IMR-90 (cell line): ENCODE data around the gene FAM120A. TPM values are rescaled to one million over a fixed set of nuclear protein-coding genes. Genes with fewer than 3 reads are reported as not detected.

ENCODE experiments used
- ATAC-seq: fragments of 200-7000 bp; cut with Tn5 transposase; 2 replicates; pipeline ENCODE4 v1.9.1; 2020; ENCODE audit warnings: low read depth, mild to moderate bottlenecking, moderate library complexity
- BruUV-seq: library from RNA; stranded (reverse); fragments of 400-500 nt; replicated peaks from 2 replicates; lab custom pipeline; 2021; lab: Mats Ljungman, UMichigan
- CTCF ChIA-PET: fragments of 300-600 bp; formaldehyde crosslinking; extraction: SDS; loops from one replicate; lab custom pipeline; 2021; ENCODE audit warnings: antibody characterized with exemption; lab: Yijun Ruan, JAX
- POLR2A ChIA-PET: fragments of 300-600 bp; sonication (Branson Sonifier 250); formaldehyde crosslinking; loops from one replicate; lab custom pipeline; 2022; ENCODE audit warnings: antibody characterized with exemption; ENCODE audit not compliant: unreplicated experiment; lab: Charles Lee
- DNase-seq: peaks from one replicate; pipeline ENCODE4 v3.0.0; 2013
- H2AFZ ChIP-seq: replicated peaks from 2 replicates; pipeline ENCODE3; 2013; ENCODE audit warnings: low read length, mild to moderate bottlenecking; ENCODE audit not compliant: poor library complexity
- H2AK5ac ChIP-seq: 2 replicates; pipeline ENCODE4 v1.6.1; 2013; ENCODE audit warnings: low read depth, low read length, inconsistent platforms
- H2AK9ac ChIP-seq: replicated peaks from 2 replicates; pipeline ENCODE3; 2013; ENCODE audit warnings: mild to moderate bottlenecking, low read depth, low read length, moderate library complexity; ENCODE audit not compliant: poor library complexity
- H2BK120ac ChIP-seq: 2 replicates; pipeline ENCODE4 v1.6.1; 2013; ENCODE audit warnings: low read depth, low read length, inconsistent platforms
- H2BK15ac ChIP-seq: 3 replicates; pipeline ENCODE4 v1.6.1; 2013; ENCODE audit warnings: low read depth, low read length, inconsistent platforms
- H2BK20ac ChIP-seq: 2 replicates; pipeline ENCODE4 v1.6.1; 2013; ENCODE audit warnings: low read depth, mild to moderate bottlenecking, inconsistent platforms, low read length, moderate library complexity
- H2BK5ac ChIP-seq: 2 replicates; pipeline ENCODE4 v1.6.1; 2013; ENCODE audit warnings: mild to moderate bottlenecking, low read depth, low read length, inconsistent platforms; ENCODE audit not compliant: poor library complexity, severe bottlenecking
- H3K14ac ChIP-seq: replicated peaks from 2 replicates; pipeline ENCODE4 v1.6.1; 2013; ENCODE audit warnings: low read depth, low read length, inconsistent platforms
- H3K18ac ChIP-seq: 2 replicates; pipeline ENCODE4 v1.6.1; 2013; ENCODE audit warnings: low read depth, low read length, control low read depth
- H3K23ac ChIP-seq: 2 replicates; pipeline ENCODE4 v1.6.1; 2013; ENCODE audit warnings: low read depth, low read length, inconsistent platforms
- H3K27ac ChIP-seq: 2 replicates; pipeline ENCODE4 v1.5.1; 2013; ENCODE audit warnings: mild to moderate bottlenecking, control low read depth, low read length; ENCODE audit not compliant: insufficient read depth
- H3K27me3 ChIP-seq: 2 replicates; pipeline ENCODE4 v1.6.1; 2013; ENCODE audit warnings: low read length; ENCODE audit not compliant: control insufficient read depth, insufficient read depth
- H3K36me3 ChIP-seq: 2 replicates; pipeline ENCODE4 v1.6.1; 2013; ENCODE audit warnings: low read length, mixed read lengths; ENCODE audit not compliant: control insufficient read depth, insufficient read depth
- H3K4ac ChIP-seq: 2 replicates; pipeline ENCODE4 v1.6.1; 2013; ENCODE audit warnings: low read depth, low read length, inconsistent platforms
- H3K4me1 ChIP-seq: 2 replicates; pipeline ENCODE4 v1.6.1; 2013; ENCODE audit warnings: low read length, mixed read lengths; ENCODE audit not compliant: control insufficient read depth, insufficient read depth
- H3K4me2 ChIP-seq: 2 replicates; pipeline ENCODE4 v1.6.1; 2013; ENCODE audit warnings: low read depth, mild to moderate bottlenecking, control low read depth, low read length, moderate library complexity
- H3K4me3 ChIP-seq: 2 replicates; pipeline ENCODE4 v1.5.1; 2013; ENCODE audit warnings: low read depth, mild to moderate bottlenecking, control low read depth, low read length, moderate library complexity; ENCODE audit not compliant: insufficient read depth
- H3K56ac ChIP-seq: 2 replicates; pipeline ENCODE4 v1.6.1; 2013; ENCODE audit warnings: low read length, inconsistent platforms; ENCODE audit not compliant: insufficient read depth; ENCODE audit errors: extremely low read depth
- H3K79me1 ChIP-seq, 2 experiments: 2 replicates each; pipeline ENCODE4 v1.6.1; 2013; ENCODE audit warnings: low read length in 2 of 2, inconsistent platforms in 1 of 2, low read depth in 1 of 2
- H3K9ac ChIP-seq: 2 replicates; pipeline ENCODE4 v1.6.1; 2013; ENCODE audit warnings: low read depth, low read length, control low read depth
- H3K9me1 ChIP-seq: 2 replicates; pipeline ENCODE4 v1.6.1; 2013; ENCODE audit warnings: low read length, inconsistent platforms; ENCODE audit not compliant: insufficient read depth
- H3K9me3 ChIP-seq: 2 replicates; pipeline ENCODE4 v1.6.1; 2013; ENCODE audit warnings: low read length; ENCODE audit not compliant: control insufficient read depth, insufficient read depth
- H4K20me1 ChIP-seq: 2 replicates; pipeline ENCODE4 v1.6.1; 2013; ENCODE audit warnings: low read length, inconsistent platforms; ENCODE audit not compliant: insufficient read depth
- H4K5ac ChIP-seq: 2 replicates; pipeline ENCODE4 v1.6.1; 2013; ENCODE audit warnings: mild to moderate bottlenecking, low read depth, low read length, control low read depth
- H4K8ac ChIP-seq, 2 experiments: 2 replicates each; pipeline ENCODE4 v1.6.1; 2013; ENCODE audit warnings: low read depth in 2 of 2, low read length in 2 of 2, control low read depth in 1 of 2, inconsistent platforms in 1 of 2
- H4K91ac ChIP-seq: 2 replicates; pipeline ENCODE4 v1.6.1; 2013; ENCODE audit warnings: low read depth, low read length, inconsistent platforms; ENCODE audit not compliant: insufficient read depth
- BHLHE40 ChIP-seq: fragments of 150-350 bp; IDR thresholded peaks from 2 replicates; pipeline ENCODE4 v1.6.1; 2016; ENCODE audit warnings: mild to moderate bottlenecking, low read depth, low read length
- CEBPB ChIP-seq: IDR thresholded peaks from 2 replicates; pipeline ENCODE4 v1.6.1; 2012; ENCODE audit warnings: low read depth, low read length, improper control_type of control experiment
- CHD1 ChIP-seq: IDR thresholded peaks from 2 replicates; pipeline ENCODE4 v1.6.1; 2012; ENCODE audit warnings: low read depth, low read length, improper control_type of control experiment
- CTCF ChIP-seq: conservative IDR thresholded peaks from 2 replicates; pipeline ENCODE4 v1.5.1; 2012; ENCODE audit warnings: mild to moderate bottlenecking, low read depth, low read length, improper control_type of control experiment
- ELK1 ChIP-seq: fragments of 150-350 bp; IDR thresholded peaks from 2 replicates; pipeline ENCODE4 v1.6.1; 2016; ENCODE audit warnings: low read depth, mild to moderate bottlenecking, low read length, moderate library complexity, borderline replicate concordance
- FOS ChIP-seq: fragments of 150-350 bp; IDR thresholded peaks from 2 replicates; pipeline ENCODE4 v1.6.1; 2016; ENCODE audit warnings: low read depth, low read length
- MAFK ChIP-seq: IDR thresholded peaks from 2 replicates; pipeline ENCODE4 v1.6.1; 2012; ENCODE audit warnings: low read depth, low read length, improper control_type of control experiment
- MAZ ChIP-seq: IDR thresholded peaks from 2 replicates; pipeline ENCODE4 v1.6.1; 2012; ENCODE audit warnings: low read depth, mild to moderate bottlenecking, low read length, improper control_type of control experiment, moderate library complexity, borderline replicate concordance
- MXI1 ChIP-seq: IDR thresholded peaks from 2 replicates; pipeline ENCODE4 v1.6.1; 2012; ENCODE audit warnings: low read depth, mild to moderate bottlenecking, low read length, moderate library complexity, borderline replicate concordance
- NFE2L2 ChIP-seq: fragments of 150-350 bp; IDR thresholded peaks from 2 replicates; pipeline ENCODE4 v1.6.1; 2016; ENCODE audit warnings: low read depth, mild to moderate bottlenecking, low read length
- POLR2A ChIP-seq: IDR thresholded peaks from 2 replicates; pipeline ENCODE4 v1.6.1; 2012; ENCODE audit warnings: mild to moderate bottlenecking, low read depth, low read length
- RAD21 ChIP-seq: IDR thresholded peaks from 2 replicates; pipeline ENCODE4 v1.6.1; 2012; ENCODE audit warnings: low read length, improper control_type of control experiment
- RCOR1 ChIP-seq: IDR thresholded peaks from 2 replicates; pipeline ENCODE4 v1.6.1; 2012; ENCODE audit warnings: mild to moderate bottlenecking, low read length, improper control_type of control experiment; ENCODE audit not compliant: insufficient replicate concordance
- RFX5 ChIP-seq: IDR thresholded peaks from 2 replicates; pipeline ENCODE4 v1.8.0; 2012; ENCODE audit warnings: low read depth, mild to moderate bottlenecking, low read length, moderate library complexity
- SMC3 ChIP-seq: fragments of 150-350 bp; IDR thresholded peaks from 2 replicates; pipeline ENCODE4 v1.6.1; 2016; ENCODE audit warnings: low read depth, mild to moderate bottlenecking, antibody characterized with exemption, low read length, moderate library complexity
- USF2 ChIP-seq: fragments of 150-350 bp; IDR thresholded peaks from 2 replicates; pipeline ENCODE4 v1.6.1; 2017; ENCODE audit warnings: mild to moderate bottlenecking, antibody characterized with exemption, low read length, low read depth
- WGBS, 2 experiments: methylation state at CpG; one replicate each; pipeline versions ENCODE4 v1.1.5 to v1.1.7; 2013; ENCODE audit warnings: missing lambda C conversion rate in 2 of 2; ENCODE audit not compliant: insufficient read length in 1 of 2; ENCODE audit errors: extremely low coverage in 2 of 2; 5-methylcytosine and 5-hydroxymethylcytosine counted together
- dilution Hi-C: fragments of 300-500 bp; cut with HindIII; formaldehyde crosslinking; loops from one replicate; pipeline ENCODE4 v1.14.3; 2018; ENCODE audit warnings: low sequenced_read_pairs; ENCODE audit not compliant: unreplicated experiment
- in situ Hi-C: fragments of 300-500 bp; cut with MboI; formaldehyde crosslinking; loops from 3 replicates; pipeline ENCODE4 v1.14.3; 2019; ENCODE audit warnings: low sequenced_read_pairs, inconsistent platforms, mixed read lengths
- intact Hi-C: fragments of 100-400 bp; cut with micrococcal nuclease; formaldehyde crosslinking; loops from 2 replicates; pipeline ENCODE4 v1.10.0; 2022
- polyA plus RNA-seq, 3 experiments: library from polyadenylated mRNA; depleted of rRNA; stranded (reverse); fragments of >200 nt; gene quantifications; 2 replicates each; pipeline ENCODE4 v1.2.3, GENCODE V29; 2012; ENCODE audit warnings: low replicate concordance in 1 of 3
- total RNA-seq: library from RNA; depleted of rRNA; stranded (reverse); fragments of >200 nt; gene quantifications from 2 replicates; pipeline ENCODE4 v1.2.3, GENCODE V29; 2012

FAM120A gene
- total and polyA plus RNA-seq, 2 of the 4 experiments (the other 2 are of a cell fraction), result 61.6 to 75.1 TPM

GRCh38 chr9:93594041-93594756 lies 142.7 kb downstream of the FAM120A start:
- no peak for TF ChIP-seq RAD21
- no peak for TF ChIP-seq SMC3
- TF ChIP-seq CHD1, result no peak
- no peak for TF ChIP-seq RCOR1
- no peak for TF ChIP-seq CEBPB
- TF ChIP-seq ELK1, result no peak
- TF ChIP-seq BHLHE40, result no peak
- TF ChIP-seq POLR2A, result no peak
- TF ChIP-seq FOS, result no peak
- TF ChIP-seq MAZ, result no peak
- TF ChIP-seq RFX5, result no peak
- no peak for TF ChIP-seq MAFK
- no peak for TF ChIP-seq USF2
- TF ChIP-seq NFE2L2, result no peak
- no peak for TF ChIP-seq MXI1
- TF ChIP-seq CTCF, result no peak
- H3K27ac ChIP-seq, result no peak overlapping the region
- H2AK5ac ChIP-seq, result 0 out of 2 replicates have a peak overlapping the region, but pooled peaks have one; percentile 4
- dilution Hi-C loops (no loop called here), in situ Hi-C loops (no loop called here), intact Hi-C loops (no loop called here)
- no peak for ATAC-seq
- no peak overlapping the region for H3K9ac ChIP-seq
- H3K9me3 ChIP-seq, result no peaks in the 10 kb centered on the region
- no peaks in the 10 kb centered on the region for H3K36me3 ChIP-seq
- H3K4me1 ChIP-seq, result peaks cover 3% of the 10 kb centered on the region
- ChIA-PET POLR2A (no interaction called here), CTCF (no interaction called here)
- no peak overlapping the region for H2BK20ac ChIP-seq
- no peak overlapping the region for H3K4me3 ChIP-seq
- peaks cover 32 to 91% of the 10 kb centered on the region in 2 experiments for H3K79me1 ChIP-seq
- no peak overlapping the region for H2BK120ac ChIP-seq
- DNase-seq, result no peak
- H3K4me2 ChIP-seq, result no peak overlapping the region
- no peak overlapping the region for H3K56ac ChIP-seq
- H4K20me1 ChIP-seq, result peaks cover 77% of the 10 kb centered on the region
- H4K91ac ChIP-seq, result no peak overlapping the region
- H4K8ac ChIP-seq, result no peak overlapping the region
- H3K18ac ChIP-seq, result no peak overlapping the region
- peaks cover 21% of the 10 kb centered on the region for H3K9me1 ChIP-seq
- H4K5ac ChIP-seq, result no peak overlapping the region
- BruUV-seq, result no TSS peak
- H2AK9ac ChIP-seq, result no peak overlapping the region
- no peak overlapping the region for H2AFZ ChIP-seq
- H2BK15ac ChIP-seq, result no peak overlapping the region
- H3K14ac ChIP-seq, result no peak overlapping the region
- H3K23ac ChIP-seq, result peak overlapping the region; percentile 16; the same call in 1 of the 2 replicates
- WGBS, 2 experiments, result 100% methylated on average over 1 of the region's 9 CpGs; no CpG with 5 or more reads in 1 of the 2 experiments
- H3K4ac ChIP-seq, result no peak overlapping the region
- H3K27me3 ChIP-seq, result no peaks in the 10 kb centered on the region
- H2BK5ac ChIP-seq, result no peak overlapping the region
